Activated B cell treated with CpG ODN at 0.5 μM for 24 hours (primary cell): ENCODE data around the gene CEACAM4. TPM values are rescaled to one million over a fixed set of nuclear protein-coding genes. Genes with fewer than 3 reads are reported as not detected.

ENCODE experiments used
- ATAC-seq: fragments of 200-7000 bp; cut with Tn5 transposase; one replicate; pipeline ENCODE4 v1.10.0; 2021; ENCODE audit warnings: low read depth, mild to moderate bottlenecking, moderate library complexity
- CTCF ChIA-PET: fragments of 350-600 bp; sonication (Branson Sonifier 250); formaldehyde crosslinking; loops from one replicate; lab custom pipeline; 2021; ENCODE audit warnings: antibody characterized with exemption; lab: Charles Lee
- POLR2A ChIA-PET: fragments of 350-600 bp; sonication (Branson Sonifier 250); formaldehyde crosslinking; loops from one replicate; lab custom pipeline; 2021; ENCODE audit warnings: antibody characterized with exemption; lab: Charles Lee
- DNase-seq: peaks from one replicate; pipeline ENCODE4 v3.0.0; 2022
- H3K27ac Mint-ChIP-seq: one replicate; pipeline ENCODE4 v1.8.0; 2020; ENCODE audit warnings: mixed read lengths
- H3K27me3 Mint-ChIP-seq: one replicate; pipeline ENCODE4 v1.8.0; 2021; ENCODE audit warnings: mixed read lengths
- H3K36me3 Mint-ChIP-seq: one replicate; pipeline ENCODE4 v1.8.0; 2021; ENCODE audit warnings: low read depth, mixed read lengths
- H3K4me1 Mint-ChIP-seq: one replicate; pipeline ENCODE4 v1.8.0; 2021; ENCODE audit warnings: mixed read lengths
- H3K4me3 Mint-ChIP-seq: one replicate; pipeline ENCODE4 v1.8.0; 2020; ENCODE audit warnings: mild to moderate bottlenecking, mixed read lengths
- H3K9me3 Mint-ChIP-seq: one replicate; pipeline ENCODE4 v1.8.0; 2020; ENCODE audit warnings: mixed read lengths
- intact Hi-C: fragments of 100-400 bp; cut with micrococcal nuclease; formaldehyde crosslinking; loops from one replicate; pipeline ENCODE4 v1.15.1; 2024
- total RNA-seq: library from RNA; stranded (reverse); gene quantifications from 2 replicates; pipeline ENCODE4 v1.2.3, GENCODE V29; 2022
- TF ChIP-seq, protein P1 (sequence below): fragments of 200-600 bp; IDR thresholded peaks from one replicate; pipeline ENCODE4 v1.8.0; 2022; ENCODE audit warnings: antibody characterized with exemption, mild to moderate bottlenecking

The CEACAM4 gene
- total RNA-seq, 1 donor from 2014 or later, result not detected

DNA sequence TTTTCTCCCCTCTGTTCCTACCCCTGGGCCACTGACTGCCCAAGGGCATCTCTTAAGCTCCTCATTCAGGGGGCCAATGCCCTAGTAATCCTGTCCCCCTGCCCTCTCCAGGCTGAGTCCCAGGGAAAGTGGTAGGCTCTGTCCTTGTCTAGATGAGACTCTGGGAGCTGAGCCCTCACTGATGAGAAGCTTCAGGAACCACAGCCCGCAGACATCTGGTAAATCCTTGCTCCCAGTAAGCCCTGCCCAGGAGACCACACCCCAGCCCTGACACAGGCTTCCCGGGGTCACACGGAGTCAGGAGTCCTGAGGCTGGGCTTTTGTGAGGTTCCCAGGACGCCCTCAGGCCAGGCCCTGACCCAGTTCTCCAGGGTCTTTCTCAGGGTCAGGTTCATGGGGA lies 1.9 kb downstream of the CEACAM4 start:
- H3K27me3 Mint-ChIP-seq, result peaks cover 13% of the 10 kb centered on the region
- no peak overlapping the region for H3K27ac Mint-ChIP-seq
- no peaks in the 10 kb centered on the region for H3K4me1 Mint-ChIP-seq
- ATAC-seq (no peak), DNase-seq (no peak)
- ChIA-PET POLR2A (no interaction called here), CTCF (no interaction called here)
- no peak overlapping the region for H3K4me3 Mint-ChIP-seq
- peaks cover under 1% of the 10 kb centered on the region for H3K9me3 Mint-ChIP-seq
- TF ChIP-seq, protein P1, sequence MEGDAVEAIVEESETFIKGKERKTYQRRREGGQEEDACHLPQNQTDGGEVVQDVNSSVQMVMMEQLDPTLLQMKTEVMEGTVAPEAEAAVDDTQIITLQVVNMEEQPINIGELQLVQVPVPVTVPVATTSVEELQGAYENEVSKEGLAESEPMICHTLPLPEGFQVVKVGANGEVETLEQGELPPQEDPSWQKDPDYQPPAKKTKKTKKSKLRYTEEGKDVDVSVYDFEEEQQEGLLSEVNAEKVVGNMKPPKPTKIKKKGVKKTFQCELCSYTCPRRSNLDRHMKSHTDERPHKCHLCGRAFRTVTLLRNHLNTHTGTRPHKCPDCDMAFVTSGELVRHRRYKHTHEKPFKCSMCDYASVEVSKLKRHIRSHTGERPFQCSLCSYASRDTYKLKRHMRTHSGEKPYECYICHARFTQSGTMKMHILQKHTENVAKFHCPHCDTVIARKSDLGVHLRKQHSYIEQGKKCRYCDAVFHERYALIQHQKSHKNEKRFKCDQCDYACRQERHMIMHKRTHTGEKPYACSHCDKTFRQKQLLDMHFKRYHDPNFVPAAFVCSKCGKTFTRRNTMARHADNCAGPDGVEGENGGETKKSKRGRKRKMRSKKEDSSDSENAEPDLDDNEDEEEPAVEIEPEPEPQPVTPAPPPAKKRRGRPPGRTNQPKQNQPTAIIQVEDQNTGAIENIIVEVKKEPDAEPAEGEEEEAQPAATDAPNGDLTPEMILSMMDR, result no peak
- intact Hi-C loops, result no loop called here
- H3K36me3 Mint-ChIP-seq, result no peaks in the 10 kb centered on the region

DNA sequence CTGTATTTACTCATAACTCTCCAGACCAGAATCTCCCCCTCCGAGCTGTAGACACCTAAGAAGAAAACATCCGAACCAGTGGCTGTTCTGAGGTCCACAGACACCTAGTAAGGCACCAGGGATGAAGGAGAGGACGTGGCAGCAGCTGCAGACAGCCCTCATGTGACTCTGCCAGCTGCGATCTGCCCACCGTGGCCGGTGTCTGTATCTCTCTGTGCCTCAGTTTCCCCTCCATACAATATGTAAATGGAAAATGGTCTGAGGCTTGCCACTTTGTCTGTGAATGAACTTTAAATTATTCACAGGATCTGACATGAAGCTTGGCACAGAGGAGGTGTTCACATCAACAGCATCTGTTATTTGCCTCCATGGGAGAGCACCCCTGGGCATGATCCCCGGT lies 2.4 kb downstream of the CEACAM4 start:
- Mint-ChIP-seq H3K4me1 (no peaks in the 10 kb centered on the region), H3K36me3 (no peaks in the 10 kb centered on the region), H3K27me3 (peaks cover 13% of the 10 kb centered on the region), H3K9me3 (no peaks in the 10 kb centered on the region), H3K27ac (no peak overlapping the region), H3K4me3 (no peak overlapping the region)
- intact Hi-C loops, result no loop called here
- ATAC-seq, result no peak
- CTCF ChIA-PET, result no interaction called here
- POLR2A ChIA-PET, result no interaction called here
- no peak for DNase-seq
- TF ChIP-seq, protein P1, result no peak

DNA sequence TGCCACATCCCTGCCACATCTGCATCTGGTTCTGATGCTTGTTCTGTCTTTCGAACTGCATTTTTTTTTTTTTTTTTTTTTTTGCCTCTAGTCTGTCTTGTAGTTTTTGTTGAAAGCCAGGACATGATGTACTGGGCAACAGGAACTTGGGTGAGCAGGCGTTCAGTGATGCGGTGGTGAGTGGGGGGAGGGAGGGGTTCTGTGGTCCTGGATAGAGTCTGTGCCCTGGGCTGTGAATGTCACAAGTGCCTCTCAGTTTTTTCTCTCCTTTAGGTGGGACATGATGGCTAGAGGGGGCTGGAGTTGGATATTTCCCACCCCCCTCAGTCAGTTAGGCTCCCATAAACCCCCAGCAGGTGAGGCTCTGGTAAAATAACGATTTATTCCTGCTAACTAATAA lies 3.5 kb downstream of the CEACAM4 start:
- H3K36me3 Mint-ChIP-seq, result no peaks in the 10 kb centered on the region
- DNase-seq (no peak), ATAC-seq (no peak)
- H3K27me3 Mint-ChIP-seq, result peaks cover 10% of the 10 kb centered on the region
- H3K4me3 Mint-ChIP-seq, result no peak overlapping the region
- ChIA-PET CTCF (no interaction called here), POLR2A (interaction anchor here (0.6 kb wide), 1 partner anchor 225 kb away, joined by 4 read pairs; no protein-coding TSS in a partner anchor)
- no peaks in the 10 kb centered on the region for H3K9me3 Mint-ChIP-seq
- H3K4me1 Mint-ChIP-seq, result no peaks in the 10 kb centered on the region
- TF ChIP-seq, protein P1, result no peak
- intact Hi-C loops, result no loop called here
- no peak overlapping the region for H3K27ac Mint-ChIP-seq

DNA sequence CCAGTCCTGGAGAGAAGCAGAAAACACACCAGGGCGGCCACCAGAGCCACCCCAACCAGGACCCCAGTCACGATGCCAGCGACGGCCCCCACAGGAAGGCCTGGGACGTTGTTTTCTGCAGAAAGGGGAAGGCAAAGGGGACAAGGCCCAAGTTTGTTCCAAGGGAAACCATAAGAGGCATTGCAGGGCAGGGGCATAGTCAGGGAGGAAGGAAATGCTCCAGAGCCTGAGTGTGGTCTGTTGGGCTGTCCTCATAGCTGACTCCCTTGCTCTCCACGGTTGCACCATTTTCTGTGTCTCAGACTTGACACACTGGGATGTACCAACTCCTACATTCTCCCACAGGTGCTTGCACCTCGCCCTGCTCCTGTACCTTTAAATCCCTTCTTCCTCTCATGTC lies 5.2 kb downstream of the CEACAM4 start:
- Mint-ChIP-seq H3K4me3 (no peak overlapping the region), H3K9me3 (no peaks in the 10 kb centered on the region), H3K27me3 (peaks cover 3% of the 10 kb centered on the region), H3K4me1 (no peaks in the 10 kb centered on the region), H3K27ac (no peak overlapping the region), H3K36me3 (no peaks in the 10 kb centered on the region)
- POLR2A ChIA-PET, result no interaction called here
- TF ChIP-seq, protein P1, result no peak
- intact Hi-C loops, result no loop called here
- DNase-seq (no peak), ATAC-seq (no peak)
- CTCF ChIA-PET, result no interaction called here

DNA sequence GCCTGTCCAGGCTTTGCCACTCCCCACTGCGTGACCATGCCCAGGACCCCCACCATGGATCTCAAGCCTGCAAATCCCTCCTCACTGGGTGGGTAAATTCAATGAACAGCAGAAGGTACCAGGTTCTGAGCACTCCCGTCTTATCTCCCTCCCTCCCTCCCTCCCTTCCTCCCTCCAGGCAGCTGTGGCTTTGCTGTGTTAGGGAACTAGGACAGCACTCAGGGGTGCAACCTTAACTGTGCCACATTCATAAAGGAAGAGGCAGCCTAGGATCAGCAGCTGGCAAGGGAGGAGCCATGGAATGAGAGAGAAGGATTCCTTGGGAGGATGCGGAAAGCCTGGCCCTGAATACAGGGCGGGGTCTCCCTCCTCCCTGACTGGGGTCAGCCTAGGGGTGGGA lies 5.6 kb downstream of the CEACAM4 start:
- POLR2A ChIA-PET, result no interaction called here
- H3K4me3 Mint-ChIP-seq, result no peak overlapping the region
- TF ChIP-seq, protein P1, result no peak

More for the DNA sequence above, 5.6 kb downstream of the CEACAM4 start:
- CTCF ChIA-PET, result no interaction called here
- peaks cover 6% of the 10 kb centered on the region for H3K27me3 Mint-ChIP-seq
- intact Hi-C loops, result no loop called here
- H3K27ac Mint-ChIP-seq, result no peak overlapping the region
- no peaks in the 10 kb centered on the region for H3K4me1 Mint-ChIP-seq
- no peak for ATAC-seq
- H3K9me3 Mint-ChIP-seq, result no peaks in the 10 kb centered on the region
- no peak for DNase-seq
- no peaks in the 10 kb centered on the region for H3K36me3 Mint-ChIP-seq
